Panc1 (cell line): ENCODE measurements around the gene LHFPL3. TPM values are rescaled to one million over a fixed set of nuclear protein-coding genes. Genes with fewer than 3 reads are reported as not detected.

Experiments used
- ATAC-seq: fragments of 200-7000 bp; cut with Tn5 transposase; 2 replicates; pipeline ENCODE4 v1.9.1; 2020; ENCODE audit warnings: mild to moderate bottlenecking, moderate library complexity
- BruUV-seq: library from RNA; stranded (reverse); fragments of 400-500 nt; replicated peaks from 2 replicates; lab custom pipeline; 2021; lab: Mats Ljungman, UMichigan
- CTCF ChIA-PET: fragments of 300-600 bp; sonication (Branson Sonifier 250); formaldehyde crosslinking; loops from one replicate; lab custom pipeline; 2022; ENCODE audit warnings: antibody characterized with exemption; lab: Charles Lee
- POLR2A ChIA-PET: fragments of 300-600 bp; sonication (Branson Sonifier 250); formaldehyde crosslinking; loops from one replicate; lab custom pipeline; 2022; ENCODE audit warnings: antibody characterized with exemption; lab: Charles Lee
- DNase-seq: peaks from one replicate; pipeline ENCODE4 v3.0.0-alpha.2; 2010; ENCODE audit warnings: low read depth, low spot score
- H3K27ac ChIP-seq: 2 replicates; pipeline ENCODE4 v1.5.1; 2011; ENCODE audit warnings: mild to moderate bottlenecking, low read length, inconsistent platforms
- H3K27me3 ChIP-seq: fragments of 200-500 bp; sonication (Bioruptor generic); 2 replicates; pipeline ENCODE4 v1.6.0; 2014; ENCODE audit warnings: low read length, inconsistent platforms; ENCODE audit not compliant: control insufficient read depth, insufficient read depth
- H3K36me3 ChIP-seq: fragments of 200-500 bp; sonication (Bioruptor generic); 2 replicates; pipeline ENCODE4 v1.5.1; 2014; ENCODE audit warnings: inconsistent platforms, mild to moderate bottlenecking, low read length, moderate library complexity; ENCODE audit not compliant: control insufficient read depth, insufficient read depth
- H3K4me1 ChIP-seq: 2 replicates; pipeline ENCODE4 v1.5.1; 2011; ENCODE audit warnings: inconsistent platforms, mild to moderate bottlenecking, low read length, moderate library complexity; ENCODE audit not compliant: control insufficient read depth, insufficient read depth
- H3K4me3 ChIP-seq, 2 experiments: 2 replicates each; pipeline ENCODE4 v1.5.1; 2011 to 2012; ENCODE audit warnings: low read depth in 2 of 2, low read length in 2 of 2, mild to moderate bottlenecking in 2 of 2, inconsistent platforms in 1 of 2, moderate library complexity in 1 of 2
- H3K9me3 ChIP-seq: fragments of 200-500 bp; sonication (Bioruptor generic); 2 replicates; pipeline ENCODE4 v1.5.1; 2014; ENCODE audit warnings: low read depth, mild to moderate bottlenecking, inconsistent platforms, low read length, moderate library complexity; ENCODE audit not compliant: control insufficient read depth, insufficient read depth
- POLR2AphosphoS5 ChIP-seq: IDR thresholded peaks from 2 replicates; pipeline ENCODE4 v1.6.1; 2012; ENCODE audit warnings: mild to moderate bottlenecking, low read depth, low read length, moderate library complexity
- SIN3A ChIP-seq: IDR thresholded peaks from 2 replicates; pipeline ENCODE4 v1.6.1; 2012; ENCODE audit warnings: low read depth, mild to moderate bottlenecking, low read length, moderate library complexity, borderline replicate concordance; ENCODE audit not compliant: insufficient read depth
- TCF7L2 ChIP-seq: IDR thresholded peaks from 2 replicates; pipeline ENCODE4 v1.6.1; 2011; ENCODE audit warnings: mild to moderate bottlenecking, low read depth, low read length, inconsistent platforms
- in situ Hi-C: cut with HindIII; loops from 2 replicates; pipeline ENCODE4 v1.10.0; 2016; ENCODE audit warnings: low sequenced_read_pairs, low pct_unique_long_range_greater_than_20kb
- intact Hi-C: fragments of 100-400 bp; cut with micrococcal nuclease; formaldehyde crosslinking; loops from one replicate; pipeline ENCODE4 v1.10.0; 2022; ENCODE audit not compliant: unreplicated experiment
- total RNA-seq: library from RNA; stranded (reverse); gene quantifications from one replicate; pipeline ENCODE4 v1.2.1, GENCODE V29; 2021; ENCODE audit not compliant: unreplicated experiment
- TF ChIP-seq, protein P1 (sequence below): fragments of 450-650 bp; IDR thresholded peaks from 2 replicates; pipeline ENCODE4 v1.5.1; 2017; ENCODE audit warnings: mild to moderate bottlenecking
- TF ChIP-seq, protein P2 (sequence below), 2 experiments: IDR thresholded peaks; 2 replicates each; pipeline ENCODE4 v1.6.1; 2011 to 2012; ENCODE audit warnings: low read depth in 2 of 2, control low read depth in 1 of 2, low read length in 1 of 2, mild to moderate bottlenecking in 1 of 2, moderate library complexity in 1 of 2; ENCODE audit not compliant: insufficient read depth in 1 of 2

The LHFPL3 gene
- total RNA-seq, 1 experiment from 2014 or later = not detected

DNA sequence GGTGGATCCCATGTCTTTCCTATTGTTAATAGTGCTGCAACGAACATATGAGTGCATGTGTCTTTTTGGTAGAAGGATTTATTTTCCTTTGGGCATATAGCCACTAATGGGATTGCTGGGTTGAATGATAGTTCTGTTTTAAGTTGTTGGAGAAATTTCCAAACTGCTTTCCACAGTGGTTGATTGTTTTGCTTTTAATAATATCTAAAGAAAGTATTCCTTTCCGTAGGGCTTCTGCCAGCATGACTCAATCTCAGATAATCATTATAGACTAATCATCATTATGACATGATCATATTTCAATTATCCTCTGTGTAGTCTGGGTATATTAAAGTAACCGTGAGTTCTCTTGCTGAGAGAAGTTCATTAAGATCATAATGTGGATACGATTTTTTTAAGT is 575.4 kb downstream of the LHFPL3 start:
- ATAC-seq (no peak), DNase-seq (no peak)
- Histone ChIP-seq H3K4me1 (no peaks in the 10 kb centered on the region), H3K27ac (no peak overlapping the region), H3K36me3 (no peaks in the 10 kb centered on the region), H3K9me3 (no peaks in the 10 kb centered on the region), H3K27me3 (peaks cover 19% of the 10 kb centered on the region), H3K4me3 (no peak overlapping the region)
- intact Hi-C loops (no loop called here), in situ Hi-C loops (no loop called here)
- CTCF ChIA-PET = interaction anchor here (0.7 kb wide), 1 partner anchor 22 kb away, joined by 6 read pairs; no protein-coding TSS in a partner anchor
- POLR2A ChIA-PET = no interaction called here
- TF ChIP-seq TCF7L2 = no peak
- TF ChIP-seq SIN3A = no peak
- no peak for TF ChIP-seq POLR2AphosphoS5
- TF ChIP-seq, protein P1, sequence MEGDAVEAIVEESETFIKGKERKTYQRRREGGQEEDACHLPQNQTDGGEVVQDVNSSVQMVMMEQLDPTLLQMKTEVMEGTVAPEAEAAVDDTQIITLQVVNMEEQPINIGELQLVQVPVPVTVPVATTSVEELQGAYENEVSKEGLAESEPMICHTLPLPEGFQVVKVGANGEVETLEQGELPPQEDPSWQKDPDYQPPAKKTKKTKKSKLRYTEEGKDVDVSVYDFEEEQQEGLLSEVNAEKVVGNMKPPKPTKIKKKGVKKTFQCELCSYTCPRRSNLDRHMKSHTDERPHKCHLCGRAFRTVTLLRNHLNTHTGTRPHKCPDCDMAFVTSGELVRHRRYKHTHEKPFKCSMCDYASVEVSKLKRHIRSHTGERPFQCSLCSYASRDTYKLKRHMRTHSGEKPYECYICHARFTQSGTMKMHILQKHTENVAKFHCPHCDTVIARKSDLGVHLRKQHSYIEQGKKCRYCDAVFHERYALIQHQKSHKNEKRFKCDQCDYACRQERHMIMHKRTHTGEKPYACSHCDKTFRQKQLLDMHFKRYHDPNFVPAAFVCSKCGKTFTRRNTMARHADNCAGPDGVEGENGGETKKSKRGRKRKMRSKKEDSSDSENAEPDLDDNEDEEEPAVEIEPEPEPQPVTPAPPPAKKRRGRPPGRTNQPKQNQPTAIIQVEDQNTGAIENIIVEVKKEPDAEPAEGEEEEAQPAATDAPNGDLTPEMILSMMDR = no peak
- TF ChIP-seq, protein P2, sequence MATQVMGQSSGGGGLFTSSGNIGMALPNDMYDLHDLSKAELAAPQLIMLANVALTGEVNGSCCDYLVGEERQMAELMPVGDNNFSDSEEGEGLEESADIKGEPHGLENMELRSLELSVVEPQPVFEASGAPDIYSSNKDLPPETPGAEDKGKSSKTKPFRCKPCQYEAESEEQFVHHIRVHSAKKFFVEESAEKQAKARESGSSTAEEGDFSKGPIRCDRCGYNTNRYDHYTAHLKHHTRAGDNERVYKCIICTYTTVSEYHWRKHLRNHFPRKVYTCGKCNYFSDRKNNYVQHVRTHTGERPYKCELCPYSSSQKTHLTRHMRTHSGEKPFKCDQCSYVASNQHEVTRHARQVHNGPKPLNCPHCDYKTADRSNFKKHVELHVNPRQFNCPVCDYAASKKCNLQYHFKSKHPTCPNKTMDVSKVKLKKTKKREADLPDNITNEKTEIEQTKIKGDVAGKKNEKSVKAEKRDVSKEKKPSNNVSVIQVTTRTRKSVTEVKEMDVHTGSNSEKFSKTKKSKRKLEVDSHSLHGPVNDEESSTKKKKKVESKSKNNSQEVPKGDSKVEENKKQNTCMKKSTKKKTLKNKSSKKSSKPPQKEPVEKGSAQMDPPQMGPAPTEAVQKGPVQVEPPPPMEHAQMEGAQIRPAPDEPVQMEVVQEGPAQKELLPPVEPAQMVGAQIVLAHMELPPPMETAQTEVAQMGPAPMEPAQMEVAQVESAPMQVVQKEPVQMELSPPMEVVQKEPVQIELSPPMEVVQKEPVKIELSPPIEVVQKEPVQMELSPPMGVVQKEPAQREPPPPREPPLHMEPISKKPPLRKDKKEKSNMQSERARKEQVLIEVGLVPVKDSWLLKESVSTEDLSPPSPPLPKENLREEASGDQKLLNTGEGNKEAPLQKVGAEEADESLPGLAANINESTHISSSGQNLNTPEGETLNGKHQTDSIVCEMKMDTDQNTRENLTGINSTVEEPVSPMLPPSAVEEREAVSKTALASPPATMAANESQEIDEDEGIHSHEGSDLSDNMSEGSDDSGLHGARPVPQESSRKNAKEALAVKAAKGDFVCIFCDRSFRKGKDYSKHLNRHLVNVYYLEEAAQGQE (IDR thresholded peaks at IDR 0.05; ENCODE audit: insufficient read depth in 1 of 2, low read depth in 2 of 2, low read length in 1 of 2) = no peak
- BruUV-seq = no TSS peak

DNA sequence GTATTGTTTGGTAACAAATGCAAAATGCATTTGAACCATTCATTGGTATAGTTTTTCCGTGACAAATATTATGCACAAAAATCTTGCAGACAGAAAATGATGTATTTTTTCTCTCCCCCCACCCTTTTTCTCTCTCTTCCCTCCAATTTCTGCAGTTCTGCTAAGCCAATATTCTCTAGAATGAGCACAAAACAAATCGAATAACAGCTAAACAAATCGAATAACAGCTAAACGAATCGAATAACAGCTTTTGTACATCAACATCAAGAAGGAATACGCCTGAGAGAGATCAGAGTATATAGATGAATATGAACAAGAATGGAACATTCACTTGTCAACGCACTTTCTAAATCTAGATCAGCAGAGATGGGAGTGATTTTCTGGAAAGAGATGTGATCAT is 577.6 kb downstream of the LHFPL3 start:
- peaks cover 19% of the 10 kb centered on the region for H3K27me3 ChIP-seq
- H3K27ac ChIP-seq = no peak overlapping the region
- in situ Hi-C loops (no loop called here), intact Hi-C loops (no loop called here)
- no peaks in the 10 kb centered on the region for H3K36me3 ChIP-seq
- ChIA-PET POLR2A (no interaction called here), CTCF (interaction anchor here (0.6 kb wide), 1 partner anchor 13 kb away, joined by 11 read pairs; no protein-coding TSS in a partner anchor)
- TF ChIP-seq, protein P2 (IDR thresholded peaks at IDR 0.05; ENCODE audit: insufficient read depth in 1 of 2, low read depth in 2 of 2, low read length in 1 of 2) = no peak
- TF ChIP-seq TCF7L2 (no peak), POLR2AphosphoS5 (no peak), SIN3A (no peak)
- TF ChIP-seq, protein P1 = no peak
- DNase-seq = no peak
- H3K4me1 ChIP-seq = no peaks in the 10 kb centered on the region
- no peak for ATAC-seq
- H3K9me3 ChIP-seq = no peaks in the 10 kb centered on the region
- no TSS peak for BruUV-seq
- H3K4me3 ChIP-seq = no peak overlapping the region
